Stimulated activated CD8-positive, alpha-beta memory T cell treated with anti-CD3 and anti-CD28 coated beads, Interleukin-7, amount 100 ng/mL, for 4 hours (primary cell): ENCODE data around the gene ZMIZ1.
"Not testable (repeated sequence)": the region's sequence is repeated elsewhere in the genome, so short reads cannot be mapped to it uniquely, and the experiment has no call there.

Source experiments
- DNase-seq, 2 donors: peaks; one replicate each; pipeline ENCODE4 v3.0.0-alpha.2; 2020; ENCODE audit warnings: low read depth in 2 of 2

ZMIZ1 gene

GRCh38 chr10:79262959-79263746 lies 194.4 kb downstream of the ZMIZ1 start:
- DNase-seq = no peak

DNA sequence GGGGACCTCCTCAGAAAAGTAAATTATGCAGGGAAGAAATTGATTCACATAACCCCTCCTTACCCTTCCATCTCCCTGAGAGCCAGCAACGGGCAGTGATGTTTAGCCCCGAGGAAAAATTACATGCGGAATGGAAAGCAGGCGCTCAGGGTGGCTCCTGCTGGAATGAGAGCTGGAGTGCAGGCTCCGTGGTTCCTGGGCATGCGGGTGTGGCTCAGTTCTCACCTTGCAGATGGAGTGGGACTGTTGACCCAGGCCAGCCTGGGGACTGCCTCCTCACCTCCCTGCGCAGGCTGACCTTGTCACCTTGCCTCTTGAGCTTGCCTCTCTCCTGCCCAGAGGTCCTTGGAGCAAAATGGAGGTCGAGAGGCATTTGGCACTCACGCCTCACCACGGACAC lies 195.2 kb downstream of the ZMIZ1 start:
- DNase-seq = no peak

DNA sequence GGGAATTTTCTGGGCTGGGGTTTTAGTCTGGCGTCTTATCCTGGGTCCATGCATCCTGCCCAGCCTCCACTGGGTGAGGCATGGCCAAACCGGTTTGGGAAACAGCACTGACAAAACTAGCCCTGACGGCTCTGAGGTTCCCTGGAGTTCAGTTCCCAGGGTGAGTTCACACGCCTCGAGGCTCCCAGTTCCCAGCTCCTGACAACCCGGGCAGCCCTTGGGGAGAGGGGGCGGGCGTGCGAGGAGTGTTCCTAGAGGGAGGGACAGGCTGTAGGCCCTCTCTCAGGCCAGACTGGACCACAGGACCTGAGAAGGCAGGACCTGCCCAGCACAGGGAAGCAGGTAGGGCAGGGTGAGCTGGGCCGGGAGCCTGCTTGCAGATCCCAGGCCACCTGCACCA lies 196.2 kb downstream of the ZMIZ1 start:
- no peak for DNase-seq

- DNase-seq = no peak
Observed at GRCh38 chr10:79266084-79266483, 197.3 kb downstream of the ZMIZ1 start.

DNA sequence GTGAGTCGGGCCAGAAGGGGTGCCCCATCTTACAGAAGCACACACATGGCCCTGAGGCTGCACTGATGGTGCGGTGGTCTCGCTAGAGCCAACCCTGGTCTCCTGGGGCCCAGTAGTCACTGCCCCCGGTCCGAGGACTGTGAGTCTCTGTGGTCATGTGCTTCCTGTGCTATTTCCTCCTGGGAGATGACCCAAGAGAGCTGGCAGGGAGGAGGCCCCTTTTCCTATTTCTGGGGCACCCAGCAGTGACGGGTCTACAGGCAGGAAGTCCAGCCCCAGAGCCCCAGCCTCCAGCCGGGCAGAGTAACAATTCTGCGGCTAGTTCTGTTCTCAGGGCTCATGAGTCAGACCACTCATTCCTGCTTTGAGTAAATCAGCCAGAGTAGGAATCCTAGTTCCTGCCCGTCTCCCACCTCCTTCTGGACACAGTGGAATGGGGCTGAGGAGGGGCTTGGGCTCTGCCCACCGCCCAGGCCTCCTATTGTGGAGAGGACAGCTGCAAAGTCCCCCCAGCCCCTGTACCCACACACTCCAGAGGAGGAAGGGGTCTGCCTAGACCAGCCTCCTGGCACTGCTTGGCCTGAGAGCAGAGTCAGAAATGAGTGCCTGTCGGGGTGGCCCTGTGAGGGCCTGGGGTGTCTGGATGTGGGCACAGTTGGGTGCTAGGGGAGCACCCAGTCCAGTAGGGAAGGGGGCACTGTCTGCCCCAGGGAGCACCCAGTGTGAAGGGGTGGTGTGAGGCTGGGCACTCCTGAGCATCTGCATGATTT lies 198.0 kb downstream of the ZMIZ1 start:
- no peak for DNase-seq

DNA sequence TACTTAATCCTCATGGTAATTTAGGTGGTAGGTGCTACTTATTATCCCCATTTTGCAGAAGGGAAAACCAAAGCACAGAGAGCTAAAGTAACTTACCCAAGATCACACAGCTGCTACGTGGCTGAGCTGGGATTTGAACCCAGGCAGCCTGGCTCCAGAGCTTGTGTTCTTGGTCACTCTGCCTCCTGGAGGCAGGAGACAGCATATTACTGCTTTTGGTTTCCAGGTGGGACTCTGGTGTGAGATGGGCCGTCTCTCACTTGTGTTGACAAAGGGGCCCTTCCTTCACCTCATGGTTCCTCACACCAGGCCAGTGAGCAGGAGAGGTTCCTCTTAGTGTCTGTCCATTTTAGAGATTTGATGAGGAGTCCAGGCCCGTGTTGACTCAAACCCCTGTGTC lies 198.7 kb downstream of the ZMIZ1 start:
- no peak for DNase-seq

DNA sequence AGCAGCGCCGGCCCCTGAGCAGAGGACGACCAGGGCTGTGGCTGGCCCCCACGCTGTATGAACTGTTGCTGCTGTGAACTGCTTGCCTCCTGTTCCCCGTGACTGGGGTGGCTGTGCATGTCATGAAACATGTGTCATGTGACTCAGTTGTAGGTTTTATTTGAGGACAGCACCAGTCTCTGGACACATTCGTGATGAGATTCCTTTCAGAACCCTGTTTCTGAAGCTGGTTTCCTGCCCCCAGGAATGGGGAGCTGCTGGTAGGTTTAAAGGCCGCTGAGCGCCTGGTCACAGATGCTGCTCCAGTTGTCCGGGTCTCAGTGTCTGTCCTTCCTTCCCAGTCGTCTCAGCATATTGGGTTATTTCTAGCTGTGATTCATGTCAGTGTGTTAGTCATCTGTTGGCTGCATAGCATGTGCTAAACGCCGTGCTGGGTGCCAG lies 199.4 kb downstream of the ZMIZ1 start:
- DNase-seq = no peak

DNA sequence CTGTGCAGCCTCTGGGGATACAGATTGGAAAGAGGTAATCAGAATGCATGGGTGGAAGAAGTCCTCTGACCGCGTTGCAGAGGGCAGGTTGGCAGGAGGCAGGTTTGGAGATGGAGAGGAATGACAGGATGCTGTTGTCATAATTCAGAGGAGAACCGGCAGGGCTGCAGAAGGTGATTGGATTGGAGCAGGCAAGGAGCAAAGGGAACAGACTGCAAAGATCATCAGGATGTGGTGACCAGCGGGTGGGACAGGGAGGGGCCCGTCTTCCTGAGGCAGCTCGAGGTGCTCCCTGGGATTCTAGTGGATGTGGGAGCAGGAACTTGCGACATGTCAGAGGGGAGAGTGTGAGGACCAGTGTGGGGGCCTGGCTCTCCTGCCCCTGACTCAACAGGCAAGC lies 200.0 kb downstream of the ZMIZ1 start:
- DNase-seq = no peak

DNA sequence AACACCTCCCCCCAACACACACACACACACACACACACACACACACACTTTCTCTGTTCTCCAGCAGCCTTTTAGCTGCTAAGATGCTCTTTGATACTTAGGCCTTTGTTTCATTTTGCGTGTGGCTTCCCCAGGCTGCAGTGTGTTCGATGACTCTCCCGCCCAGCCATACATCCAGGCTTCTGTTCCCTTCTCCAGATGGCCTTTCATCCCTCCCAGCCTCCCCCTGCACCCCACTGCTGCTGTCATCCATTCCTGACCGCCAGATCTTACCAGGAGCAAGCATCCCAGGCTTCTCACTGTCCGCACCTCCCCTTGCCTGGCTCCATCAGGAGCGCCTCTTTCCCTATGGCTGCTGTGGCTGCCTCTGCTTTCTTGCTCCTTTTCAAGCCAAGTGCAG lies 200.7 kb downstream of the ZMIZ1 start:
- DNase-seq = no peak

- DNase-seq = no peak
Observed at GRCh38 chr10:79269969-79270368, 201.2 kb downstream of the ZMIZ1 start.

- no peak for DNase-seq
Observed at GRCh38 chr10:79270466-79271246, 201.9 kb downstream of the ZMIZ1 start.

DNA sequence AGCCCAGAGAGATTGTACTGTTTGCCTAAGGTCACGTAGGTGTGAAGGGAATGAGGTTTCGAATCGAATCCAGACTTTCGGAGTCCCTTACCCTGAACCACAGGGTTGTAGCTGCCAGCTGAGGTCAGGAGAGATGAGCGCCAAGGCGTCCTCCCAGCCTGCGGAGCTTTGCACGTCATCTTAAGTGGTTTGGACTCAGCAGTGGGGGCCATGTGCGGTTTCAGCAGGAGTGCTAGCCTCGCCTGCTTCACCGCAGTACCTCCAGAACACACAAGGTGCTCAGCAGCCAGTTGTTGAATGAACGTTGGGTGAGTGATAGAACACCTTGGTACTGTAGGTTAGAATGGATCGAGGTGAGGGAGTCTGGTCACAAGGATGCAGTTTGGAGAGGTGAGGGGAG lies 203.6 kb downstream of the ZMIZ1 start:
- DNase-seq = no peak

DNA sequence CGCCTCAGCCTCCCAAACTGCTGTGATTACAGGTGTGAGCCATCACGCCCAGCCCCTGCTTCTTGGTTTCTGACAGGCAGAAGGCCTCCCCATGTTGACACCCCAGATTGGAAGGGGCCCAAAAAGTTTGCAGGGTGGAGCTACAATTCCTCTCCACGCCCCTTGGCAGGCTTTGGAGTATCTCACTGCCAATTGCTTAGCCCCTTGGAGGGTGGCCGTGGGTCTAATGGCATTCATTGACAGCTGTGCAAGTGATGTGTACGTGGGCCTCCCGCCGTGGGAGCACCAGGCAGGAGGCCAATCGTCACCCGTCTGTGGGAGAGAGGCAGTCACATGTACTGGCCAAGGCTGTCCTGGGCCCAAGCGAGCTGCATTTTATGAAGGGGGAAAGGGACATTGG lies 204.8 kb downstream of the ZMIZ1 start:
- no peak for DNase-seq

DNA sequence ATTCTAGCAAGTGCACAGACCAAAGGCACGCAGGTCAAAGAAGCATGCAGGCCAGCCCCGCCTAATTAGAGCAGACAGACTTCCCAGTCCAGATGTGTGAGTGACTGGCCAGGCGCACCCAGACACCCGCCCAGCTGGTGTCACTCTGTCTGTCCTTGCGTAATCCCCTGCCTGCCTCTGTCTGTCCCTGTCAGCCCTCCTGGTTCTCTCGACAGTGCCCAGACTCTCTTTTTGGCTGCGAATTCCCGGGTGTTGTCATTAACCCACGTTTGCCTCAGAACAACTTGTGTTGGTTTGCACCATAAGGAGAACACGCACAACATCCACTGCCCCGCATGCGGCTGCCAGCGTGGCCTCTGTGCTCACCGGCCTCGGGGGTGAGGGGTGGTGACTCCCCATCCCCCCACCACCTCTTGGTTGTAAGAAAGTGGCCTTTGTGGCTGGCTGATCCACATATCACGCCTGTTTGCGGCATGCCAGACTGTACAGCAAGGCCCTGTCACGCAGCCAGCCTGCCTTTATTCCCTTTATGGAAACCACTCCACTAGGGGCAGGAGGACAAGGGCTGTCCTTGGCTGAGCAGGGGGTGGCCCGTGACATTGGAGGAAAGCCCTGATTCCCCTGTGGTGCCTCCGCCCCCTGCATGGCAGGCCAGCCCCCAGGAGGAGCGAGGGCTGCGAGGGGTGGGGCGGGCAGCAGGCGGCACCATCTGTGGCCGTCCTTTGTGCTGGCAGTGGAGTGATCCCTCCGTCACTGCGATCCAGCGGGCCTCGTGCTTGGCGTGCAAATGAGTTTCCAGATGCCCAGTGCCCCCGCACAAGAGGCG lies 205.7 kb downstream of the ZMIZ1 start:
- no peak for DNase-seq

GRCh38 chr10:79275105-79275430 lies 206.3 kb downstream of the ZMIZ1 start:
- no peak for DNase-seq

- no peak for DNase-seq
Observed at GRCh38 chr10:79275431-79275851, 206.7 kb downstream of the ZMIZ1 start.

DNA sequence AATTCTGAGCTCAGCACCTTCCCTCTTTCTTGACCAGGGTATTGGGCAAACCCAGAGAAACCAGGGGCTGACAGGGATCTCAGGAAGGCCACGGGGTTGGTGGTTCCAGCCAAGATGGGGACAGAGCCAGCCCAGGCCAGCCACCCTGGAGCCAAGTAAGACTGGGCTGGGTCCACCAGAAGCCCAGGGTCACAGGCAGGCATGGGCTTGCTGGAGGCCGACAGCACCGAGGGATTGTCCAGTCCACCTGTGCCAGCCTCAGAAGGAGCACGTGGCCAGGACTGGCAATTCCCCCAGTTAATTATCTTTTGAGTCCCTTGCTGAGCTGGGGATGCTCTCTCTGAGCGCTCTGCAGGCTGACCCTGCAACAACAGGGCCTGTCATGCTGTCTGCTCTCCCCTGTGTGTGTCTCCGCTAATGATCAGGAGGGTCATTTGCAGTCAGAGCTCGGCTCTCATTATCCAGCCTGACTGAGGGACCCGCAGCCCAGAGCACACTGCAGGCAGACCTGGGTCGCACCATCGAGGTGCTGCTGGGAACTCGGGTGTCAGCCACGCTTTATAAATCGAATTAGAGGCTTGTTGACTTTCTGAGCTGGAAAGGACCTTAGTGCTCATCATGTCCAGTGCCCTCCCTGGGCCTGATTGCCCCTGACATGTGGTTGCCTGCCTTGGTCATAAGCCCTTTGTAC lies 209.0 kb downstream of the ZMIZ1 start:
- DNase-seq = no peak

- DNase-seq = not testable (repeated sequence)
Observed at GRCh38 chr10:79279047-79279446, 210.3 kb downstream of the ZMIZ1 start.

- no peak for DNase-seq
Observed at GRCh38 chr10:79280956-79281355, 212.2 kb downstream of the ZMIZ1 start.

DNA sequence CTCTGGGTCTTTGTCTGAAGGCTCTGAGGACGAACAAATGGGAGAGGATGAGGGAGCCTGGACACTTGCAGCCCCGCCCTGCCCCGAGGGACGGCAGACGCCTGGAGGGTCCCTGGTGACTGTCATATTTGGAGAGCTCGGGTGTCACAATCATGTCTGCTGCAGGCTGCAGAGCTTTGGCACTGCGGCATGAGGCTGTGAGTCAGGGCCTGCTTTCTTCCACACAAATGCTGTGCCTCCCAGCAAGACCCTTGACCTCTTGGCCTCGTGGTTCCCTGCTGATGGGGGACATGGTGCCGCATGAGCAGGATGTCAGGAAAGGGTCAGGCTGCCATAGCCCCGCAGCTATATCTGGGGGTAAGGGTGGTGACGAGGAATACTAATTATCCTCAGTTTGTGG lies 213.6 kb downstream of the ZMIZ1 start:
- no peak for DNase-seq

- no peak for DNase-seq
Observed at GRCh38 chr10:79283616-79284015, 214.8 kb downstream of the ZMIZ1 start.
